Heart right ventricle (tissue), 16 donors: ENCODE results near the gene CD34. TPM values are rescaled to one million over a fixed set of nuclear protein-coding genes. Genes with fewer than 3 reads are reported as not detected.

Experiments used
- ATAC-seq, 8 donors: fragments of 200-7000 bp; cut with Tn5 transposase; one replicate each; pipeline ENCODE4 v1.9.1; 2020; ENCODE audit warnings: mild to moderate bottlenecking in 8 of 8, moderate library complexity in 8 of 8, moderate number of reproducible peaks in 1 of 8
- DNase-seq, 2 donors: peaks; one replicate each; pipeline ENCODE4 v3.0.0-alpha.2; 2020
- H3K27ac ChIP-seq, 10 donors: fragments of 200-600 bp; sonication (generic) in 2 of 10; one replicate each; pipeline versions ENCODE4 v1.5.0 to v1.8.0; 2020 to 2022; ENCODE audit warnings: mild to moderate bottlenecking in 3 of 10
- H3K27me3 ChIP-seq, 7 donors: fragments of 200-600 bp; one replicate each; pipeline ENCODE4 v1.8.0; 2021 to 2022; ENCODE audit warnings: mild to moderate bottlenecking in 2 of 7
- H3K36me3 ChIP-seq, 9 donors: fragments of 200-600 bp; sonication (generic) in 1 of 9; one replicate each; pipeline versions ENCODE4 v1.5.0 to v1.8.0; 2020 to 2022; ENCODE audit warnings: mild to moderate bottlenecking in 2 of 9
- H3K4me1 ChIP-seq, 9 donors: fragments of 200-600 bp; sonication (generic) in 1 of 9; one replicate each; pipeline versions ENCODE4 v1.5.0 to v1.8.0; 2020 to 2022; ENCODE audit warnings: mild to moderate bottlenecking in 4 of 9
- H3K4me3 ChIP-seq, 10 donors: fragments of 200-600 bp; sonication (generic) in 2 of 10; one replicate each; pipeline versions ENCODE4 v1.5.0 to v1.8.0; 2020 to 2022; ENCODE audit warnings: mild to moderate bottlenecking in 7 of 10, moderate library complexity in 2 of 10
- H3K9me3 ChIP-seq, 11 donors: fragments of 200-600 bp in 10 of 11; sonication (generic) in 2 of 11; one replicate each; pipeline versions ENCODE4 v1.5.0 to v1.8.0; 2013 to 2022; ENCODE audit warnings: mild to moderate bottlenecking in 2 of 11, control low read depth in 1 of 11, moderate library complexity in 1 of 11
- CTCF ChIP-seq, 9 donors: fragments of 200-600 bp; sonication (generic) in 2 of 9; IDR thresholded peaks; one replicate each; pipeline versions ENCODE4 v1.5.0 to v1.8.0; 2021 to 2022; ENCODE audit warnings: antibody characterized with exemption in 9 of 9, mild to moderate bottlenecking in 5 of 9, moderate library complexity in 1 of 9
- WGBS, 2 donors: extraction: QIAGEN DNeasy Blood & Tissue Kit; methylation state at CpG; one replicate each; pipeline ENCODE4 v1.1.7; 2013; ENCODE audit warnings: inconsistent platforms in 1 of 2; 5-methylcytosine and 5-hydroxymethylcytosine counted together
- intact Hi-C, 10 donors: fragments of 100-400 bp; cut with DNase I; formaldehyde crosslinking; loops; one replicate each; pipeline versions ENCODE4 v1.11.1 to v1.14.2; 2022
- polyA plus RNA-seq, 2 donors: library from polyadenylated mRNA; stranded (reverse); fragments of 200-250 nt; gene quantifications; one replicate each; pipeline ENCODE4 v1.2.3, GENCODE V29; 2013
- total RNA-seq, 10 donors: library from RNA; stranded (reverse); fragmentation: NEBNext Ultra II Directional in 3 of 10; extraction: Animal tissue kit (Norgen Biotek cat#: 25700) in 3 of 10; gene quantifications; one replicate each; pipeline versions ENCODE4 v1.2.1 to v1.2.4, GENCODE V29; 2021 to 2023
- donor health status: Arrhythmogenic right ventricular cardiomyopathy.
- donor health status: ischemic (EF 13 %, LVEDD 7.1; RV severe dilation, severe dysfunction).
- donor health status: healthy with polysubstance abuse.
- donor health status: DM: no; HTN: yes; CAD: no.
- donor health status: DM: no; HTN: no; CAD: no.
- donor health status: ischemic (EF 25% LVEDD 6.9; RV normal size, moderate dysfunction).
- donor health status: ischemic (EF 25% LVEDD 5.7; RV mildly dilated, moderate dysfunction).
- donor health status: healthy.
- donor health status: DM: yes; HTN: yes; CAD: no.
- donor health status: Ischemic cardiomyopathy.
- donor health status: ischemic (EF 35%, LVEDD 5.7; RV mildly dilated, moderate dysfunction).
- donor health status: nonischemic (EF 11% LVEDD 7.7; RV severe dilation, severe dysfunction).
- donor health status: DM: yes; HTN: yes; CAD: no.
- donor health status: PGD.
- donor health status: ischemic (EF 29% LVEDD 5.4; RV normal size, mild dysfunction).
- donor health status: nonischemic (EF 23%, LVEDD 6.1; RV moderate dilation, normal function).

Gene CD34
- total and polyA plus RNA-seq, 12 donors = 38.8 to 97.0 (median 52.8) TPM

- intact Hi-C loops = loop anchor here in 3 of 10 donors (1.0 to 5.0 kb wide), 2 partner anchors 37 to 47 kb away; partner anchors contain the start of gene CD34 (in 2 of the 3)
- Histone ChIP-seq H3K36me3 (no peaks in the 10 kb centered on the region), H3K9me3 (peaks cover 0 to 2% (median 0%) of the 10 kb centered on the region in 11 donors), H3K4me3 (peak overlapping the region in 9 of 10 donors; percentile 35 to 62 (median 57)), H3K4me1 (peaks cover 24 to 85% (median 49%) of the 10 kb centered on the region in 9 donors), H3K27me3 (peaks cover 0 to 26% (median 0%) of the 10 kb centered on the region in 7 donors), H3K27ac (peak overlapping the region; percentile 76 to 98 (median 94))
- ATAC-seq = peak; percentile 46 to 83 (median 72)
- DNase-seq = peak; percentile 86 to 91
- peak in 3 of 9 donors; percentile 30 to 37 (median 32) for TF ChIP-seq CTCF (IDR thresholded peaks at IDR 0.05)
- WGBS, 2 donors = 1 to 2% methylated on average over 75 to 76 of the region's 76 CpGs
These were observed 48.4 kb upstream of the CD34 start for GRCh38 chr1:207959141-207959825.

- H3K27ac ChIP-seq = peak overlapping the region; percentile 76 to 98 (median 94)
- H3K36me3 ChIP-seq = no peaks in the 10 kb centered on the region
- peaks cover 0 to 26% (median 0%) of the 10 kb centered on the region in 7 donors for H3K27me3 ChIP-seq
- ATAC-seq (no peak), DNase-seq (no peak)
- WGBS, 2 donors = 28 to 36% methylated on average over 24 of the region's 24 CpGs
- no peak for TF ChIP-seq CTCF (IDR thresholded peaks at IDR 0.05)
- peaks cover 0 to 9% (median 0%) of the 10 kb centered on the region in 11 donors for H3K9me3 ChIP-seq
- intact Hi-C loops = loop anchor here in 3 of 10 donors (1.0 to 5.0 kb wide), 2 partner anchors 36 to 46 kb away; partner anchors contain the start of gene CD34 (in 2 of the 3)
- H3K4me1 ChIP-seq = peaks cover 24 to 78% (median 42%) of the 10 kb centered on the region in 9 donors
- H3K4me3 ChIP-seq = peak overlapping the region in 9 of 10 donors; percentile 35 to 62 (median 57)
These were observed 47.6 kb upstream of the CD34 start for GRCh38 chr1:207958376-207959139.

GRCh38 chr1:207956986-207957385 is 46.1 kb upstream of the CD34 start:
- Histone ChIP-seq H3K9me3 (peaks cover 0 to 9% (median 0%) of the 10 kb centered on the region in 11 donors), H3K4me3 (no peak overlapping the region), H3K4me1 (peaks cover 15 to 73% (median 32%) of the 10 kb centered on the region in 9 donors), H3K27ac (peak overlapping the region in 5 of 10 donors; percentile 32 to 98 (median 96)), H3K36me3 (no peaks in the 10 kb centered on the region), H3K27me3 (peaks cover 0 to 26% (median 0%) of the 10 kb centered on the region in 7 donors)
- no peak for DNase-seq
- TF ChIP-seq CTCF (IDR thresholded peaks at IDR 0.05) = no peak
- intact Hi-C loops = loop anchor here in 2 of 10 donors (5.0 kb wide), 1 partner anchor 45 kb away; the partner anchor contains the start of gene CD34 (in 2 of the 2)
- WGBS, 2 donors = 61 to 68% methylated on average over 4 of the region's 4 CpGs
- ATAC-seq = peak in 1 of 8 donors; percentile 14

GRCh38 chr1:207954104-207954503 is 43.2 kb upstream of the CD34 start:
- intact Hi-C loops = no loop called here
- no peak for ATAC-seq
- WGBS, 2 donors = 93 to 100% methylated on average over 1 of the region's 1 CpG

More at GRCh38 chr1:207954104-207954503, 43.2 kb upstream of the CD34 start:
- H3K27me3 ChIP-seq = peaks cover 0 to 13% (median 0%) of the 10 kb centered on the region in 7 donors
- H3K36me3 ChIP-seq = no peaks in the 10 kb centered on the region
- TF ChIP-seq CTCF (IDR thresholded peaks at IDR 0.05) = no peak
- peak overlapping the region in 1 of 10 donors; percentile 3 for H3K27ac ChIP-seq
- peaks cover 5 to 59% (median 22%) of the 10 kb centered on the region in 9 donors for H3K4me1 ChIP-seq
- H3K4me3 ChIP-seq = no peak overlapping the region
- peaks cover 0 to 9% (median 0%) of the 10 kb centered on the region in 11 donors for H3K9me3 ChIP-seq
- DNase-seq = no peak
